ENCODE measurements around the gene CARMIL1.

DNA sequence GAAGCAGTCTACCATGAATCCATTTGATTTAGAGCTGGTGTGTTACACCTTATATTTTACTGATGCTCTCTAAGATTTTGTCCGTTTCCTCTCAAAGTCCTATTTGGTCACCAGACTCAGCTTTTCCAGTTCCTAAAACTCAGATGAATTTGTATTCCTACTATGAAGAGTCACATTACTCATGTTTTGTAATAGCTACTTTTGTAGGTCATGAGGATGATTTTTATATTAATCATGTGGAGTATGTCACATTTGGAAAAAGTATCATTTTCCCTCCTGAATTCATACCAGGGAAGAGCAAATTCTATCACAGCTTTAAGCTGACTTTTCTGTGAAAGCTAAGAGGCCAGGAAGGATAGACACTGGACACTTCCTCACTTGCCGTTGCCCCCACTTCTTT, 232.2 kb downstream of the CARMIL1 start:
- TF ChIP-seq CTCF (IDR thresholded peaks at IDR 0.05), result no peak
- no peak for TF ChIP-seq POLR2A (IDR thresholded peaks at IDR 0.05)
